HepG2 (cell line): ENCODE results near the gene ARL2. TPM values are rescaled to one million over a fixed set of nuclear protein-coding genes. Genes with fewer than 3 reads are reported as not detected.

Experiments used
- ATF3 ChIP-seq: sonication (generic); formaldehyde crosslinking; IDR thresholded peaks from 2 replicates; pipeline ENCODE4 v1.4.0; 2020; ENCODE audit warnings: missing genetic modification reagents
- BCL6 ChIP-seq: IDR thresholded peaks from 2 replicates; pipeline ENCODE4 v1.6.1; 2016; ENCODE audit warnings: missing genetic modification reagents, missing compliant biosample characterization
- CHCHD3 ChIP-seq: sonication (generic); formaldehyde crosslinking; IDR thresholded peaks from 2 replicates; pipeline ENCODE4 v1.8.0; 2022; ENCODE audit warnings: mild to moderate bottlenecking, missing genetic modification reagents, moderate library complexity
- CSRNP2 ChIP-seq: sonication (generic); formaldehyde crosslinking; conservative IDR thresholded peaks from 2 replicates; pipeline ENCODE4 v1.8.0; 2022; ENCODE audit warnings: low read depth, missing genetic modification reagents
- GATAD1 ChIP-seq: IDR thresholded peaks from 2 replicates; pipeline ENCODE4 v1.6.1; 2016; ENCODE audit warnings: missing genetic modification reagents, missing compliant biosample characterization
- HCFC1 ChIP-seq: fragments of 150-350 bp; IDR thresholded peaks from 2 replicates; pipeline ENCODE4 v1.6.1; 2014; ENCODE audit warnings: low read depth, low read length
- NFYC ChIP-seq: IDR thresholded peaks from 2 replicates; pipeline ENCODE4 v1.6.1; 2016; ENCODE audit warnings: missing genetic modification reagents, missing compliant biosample characterization
- POLR2AphosphoS2 ChIP-seq: IDR thresholded peaks from 2 replicates; pipeline ENCODE4 v1.6.1; 2011; ENCODE audit warnings: low read depth, low read length, improper control_type of control experiment
- RAD21 ChIP-seq: fragments of 450-650 bp; formaldehyde crosslinking; IDR thresholded peaks from 2 replicates; pipeline ENCODE4 v1.5.0; 2020; ENCODE audit warnings: mild to moderate bottlenecking
- REXO4 ChIP-seq: sonication (generic); formaldehyde crosslinking; IDR thresholded peaks from 2 replicates; pipeline ENCODE4 v1.8.0; 2022; ENCODE audit warnings: missing genetic modification reagents, mild to moderate bottlenecking, borderline replicate concordance
- TARDBP ChIP-seq: sonication (generic); formaldehyde crosslinking; IDR thresholded peaks from 2 replicates; pipeline ENCODE4 v1.8.0; 2022; ENCODE audit warnings: mild to moderate bottlenecking, missing genetic modification reagents
- TEF ChIP-seq: sonication (generic); formaldehyde crosslinking; IDR thresholded peaks from 2 replicates; pipeline ENCODE4 v1.5.0; 2020; ENCODE audit warnings: missing genetic modification reagents
- TOPORS ChIP-seq: sonication (generic); formaldehyde crosslinking; IDR thresholded peaks from 2 replicates; pipeline ENCODE4 v1.8.0; 2023; ENCODE audit warnings: mild to moderate bottlenecking, missing genetic modification reagents
- U2AF2 ChIP-seq: fragments of 200-400 bp; formaldehyde crosslinking; IDR thresholded peaks from 2 replicates; pipeline ENCODE4 v1.6.1; 2017; ENCODE audit warnings: low read depth, mild to moderate bottlenecking, low read length
- WIZ ChIP-seq: sonication (generic); formaldehyde crosslinking; IDR thresholded peaks from 2 replicates; pipeline ENCODE4 v1.5.1; 2020; ENCODE audit warnings: mild to moderate bottlenecking, missing genetic modification reagents
- ZNF251 ChIP-seq: sonication (generic); formaldehyde crosslinking; IDR thresholded peaks from 2 replicates; pipeline ENCODE4 v1.9.0; 2021; ENCODE audit warnings: mild to moderate bottlenecking, missing genetic modification reagents
- ZNF263 ChIP-seq: sonication (generic); formaldehyde crosslinking; IDR thresholded peaks from 2 replicates; pipeline ENCODE4 v1.4.0; 2020; ENCODE audit warnings: missing genetic modification reagents
- ZNF335 ChIP-seq: sonication (generic); formaldehyde crosslinking; IDR thresholded peaks from 2 replicates; pipeline ENCODE4 v1.4.0; 2020; ENCODE audit warnings: missing genetic modification reagents
- ZNF430 ChIP-seq: sonication (generic); formaldehyde crosslinking; IDR thresholded peaks from 2 replicates; pipeline ENCODE4 v1.9.0; 2021; ENCODE audit warnings: mild to moderate bottlenecking, missing genetic modification reagents
- ZNF512B ChIP-seq: sonication (generic); formaldehyde crosslinking; IDR thresholded peaks from 2 replicates; pipeline ENCODE4 v1.5.1; 2020; ENCODE audit warnings: missing genetic modification reagents, mild to moderate bottlenecking, borderline replicate concordance
- ZNF639 ChIP-seq: conservative IDR thresholded peaks from 2 replicates; pipeline ENCODE4 v1.6.1; 2018; ENCODE audit warnings: missing genetic modification reagents
- ZNF777 ChIP-seq: sonication (generic); formaldehyde crosslinking; IDR thresholded peaks from 2 replicates; pipeline ENCODE4 v1.4.0; 2020; ENCODE audit warnings: missing genetic modification reagents
- ZSCAN22 ChIP-seq: sonication (generic); formaldehyde crosslinking; IDR thresholded peaks from 2 replicates; pipeline ENCODE4 v1.4.0; 2020; ENCODE audit warnings: mild to moderate bottlenecking, missing genetic modification reagents
- polyA plus RNA-seq, 8 experiments: library from polyadenylated mRNA; depleted of rRNA in 3 of 8; stranded (reverse) in 7 of 8; unstranded in 1 of 8; fragments of >200 nt; fragmentation: Illumina TruSeq in 4 of 8; extraction: Trizol in 4 of 8; gene quantifications; 2 replicates each; pipeline versions ENCODE4 v1.2.1 to v1.2.3, GENCODE V29; 2011 to 2016; ENCODE audit warnings: low read depth in 4 of 8, missing spikeins in 1 of 8, mixed read lengths in 1 of 8; ENCODE audit not compliant: insufficient read depth in 1 of 8
- total RNA-seq, 5 experiments: library from RNA; depleted of rRNA; stranded (reverse); fragments of >200 nt; fragmentation: Illumina TruSeq; extraction: Trizol; gene quantifications; 2 replicates each; pipeline ENCODE4 v1.2.3, GENCODE V29; 2016; ENCODE audit warnings: low read depth in 1 of 5

ARL2 gene
- total and polyA plus RNA-seq, 2 of the 13 experiments (the other 11 are each of a cell fraction or from before 2014, with no cell fraction given) = 82.9 to 84.4 TPM

GRCh38 chr11:65040847-65041622 lies 27.1 kb downstream of the ARL2 start, which contains the start of gene SAC3D1 (continued):
- TF ChIP-seq NFYC = peak; percentile 50; the same call in 1 of the 2 replicates
- TF ChIP-seq GATAD1 (CRISPR knock-in tag) = peak; percentile 80
- 0 out of 2 replicates have a peak, but pooled peaks have one; percentile 49 for TF ChIP-seq U2AF2
- peak; percentile 92 for TF ChIP-seq ZNF263 (CRISPR knock-in tag)
- no peak for TF ChIP-seq CHCHD3 (CRISPR knock-in tag)
- TF ChIP-seq HCFC1 = peak; percentile 43; the same call in 1 of the 2 replicates
- no peak for TF ChIP-seq TEF (CRISPR knock-in tag)
- TF ChIP-seq TARDBP (CRISPR knock-in tag) = peak; percentile 50; the same call in 1 of the 2 replicates
- peak; percentile 94 for TF ChIP-seq TOPORS (CRISPR knock-in tag)
- TF ChIP-seq ZNF639 = peak; percentile 39; the same call in 1 of the 2 replicates
- no peak for TF ChIP-seq POLR2AphosphoS2
- 0 out of 2 replicates have a peak, but pooled peaks have one; percentile 6 for TF ChIP-seq ATF3 (CRISPR knock-in tag)
- TF ChIP-seq ZSCAN22 = 0 out of 2 replicates have a peak, but pooled peaks have one; percentile 44
- TF ChIP-seq BCL6 (CRISPR knock-in tag) = peak; percentile 48
- peak; percentile 81; the same call in 1 of the 2 replicates for TF ChIP-seq CSRNP2 (CRISPR knock-in tag)
- TF ChIP-seq RAD21 (CRISPR knock-in tag) = peak; percentile 44
- peak; percentile 38; the same call in 1 of the 2 replicates for TF ChIP-seq ZNF430 (CRISPR knock-in tag)
- TF ChIP-seq ZNF512B (CRISPR knock-in tag) = no peak
- TF ChIP-seq ZNF251 (CRISPR knock-in tag) = no peak
- peak; percentile 20; the same call in 1 of the 2 replicates for TF ChIP-seq WIZ (CRISPR knock-in tag)
- peak; percentile 65 for TF ChIP-seq ZNF777 (CRISPR knock-in tag)
- peak; percentile 45; the same call in 1 of the 2 replicates for TF ChIP-seq REXO4 (CRISPR knock-in tag)
- TF ChIP-seq ZNF335 (CRISPR knock-in tag) = 0 out of 2 replicates have a peak, but pooled peaks have one; percentile 43
